Stimulated activated CD8-positive, alpha-beta memory T cell treated with anti-CD3 and anti-CD28 coated beads, Interleukin-2, amount 100 ng/mL, for 1 hour (primary cell): ENCODE measurements around the gene RAB33B.
"Not testable (repeated sequence)": the region's sequence is repeated elsewhere in the genome, so short reads cannot be mapped to it uniquely, and the experiment has no call there.

Source experiments
- DNase-seq, 2 donors: peaks; one replicate each; pipeline ENCODE4 v3.0.0-alpha.2; 2020; ENCODE audit warnings: low read depth in 2 of 2

The RAB33B gene

GRCh38 chr4:139461022-139461628, 7.2 kb downstream of the RAB33B start:
- no peak for DNase-seq

GRCh38 chr4:139464512-139464911, 10.6 kb downstream of the RAB33B start:
- not testable (repeated sequence) for DNase-seq

DNA sequence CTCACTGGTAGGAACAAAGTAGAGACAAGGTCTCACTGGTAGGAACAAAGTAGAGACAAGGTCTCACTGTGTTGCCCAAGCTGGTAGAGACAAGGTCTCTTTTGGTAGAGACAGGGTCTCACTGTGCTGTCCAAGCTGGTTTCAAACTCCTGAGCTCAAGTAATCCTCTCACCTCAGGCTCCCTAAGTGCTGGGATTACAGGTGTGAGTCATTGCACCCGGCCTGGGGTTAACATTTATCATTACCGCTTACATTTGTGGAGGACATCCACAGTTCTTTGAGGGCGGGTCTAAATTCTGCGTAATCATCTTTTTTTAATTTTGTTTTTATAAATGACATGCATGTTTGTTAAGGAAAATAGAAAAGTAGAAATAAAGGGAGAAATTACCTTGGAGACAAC, 12.0 kb downstream of the RAB33B start:
- DNase-seq: no peak

- DNase-seq: not testable (repeated sequence)
Observed at GRCh38 chr4:139468756-139469155, 14.8 kb downstream of the RAB33B start.

DNA sequence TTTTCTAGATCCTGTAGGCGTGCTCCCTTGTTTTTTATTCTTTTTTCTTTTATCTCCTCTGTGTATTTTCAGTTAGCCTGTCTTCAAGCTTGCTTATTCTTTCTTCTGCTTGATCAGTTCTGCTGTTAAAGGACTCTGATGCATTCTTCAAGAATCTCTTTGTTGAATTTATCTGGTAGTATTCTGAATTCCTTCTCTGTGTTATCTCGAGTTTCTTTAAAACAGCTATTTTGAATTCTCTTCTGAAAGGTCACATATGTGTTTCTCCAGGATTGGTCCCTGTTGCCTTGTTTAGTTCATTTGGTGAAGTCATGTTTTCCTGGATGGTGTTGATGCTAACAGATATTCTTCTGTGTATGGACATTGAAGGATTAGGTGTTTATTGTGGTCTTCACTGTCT, 15.3 kb downstream of the RAB33B start:
- DNase-seq: no peak

GRCh38 chr4:139469869-139470268, 15.9 kb downstream of the RAB33B start:
- no peak for DNase-seq

DNA sequence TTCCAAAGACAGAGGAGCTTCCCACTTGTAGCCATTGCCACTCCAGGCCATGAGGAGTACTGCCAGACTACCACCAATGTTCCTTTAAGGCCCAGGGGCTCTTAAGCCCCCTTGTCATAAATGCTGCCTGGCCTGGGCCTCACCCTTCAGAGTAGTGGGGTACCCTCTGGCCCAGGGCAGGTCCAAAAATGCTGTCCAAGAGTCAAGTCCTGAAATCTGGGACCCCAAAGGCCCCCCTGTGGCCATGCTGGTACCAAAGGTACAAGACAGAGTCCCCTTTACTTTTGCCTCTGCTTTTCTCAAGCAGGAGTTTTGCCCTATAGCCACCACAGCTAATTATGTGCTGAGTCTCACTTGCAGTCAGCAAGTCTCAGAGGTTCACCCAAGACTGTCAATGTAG, 16.4 kb downstream of the RAB33B start:
- DNase-seq: no peak

- no peak for DNase-seq
Observed at GRCh38 chr4:139470997-139471665, 17.2 kb downstream of the RAB33B start.

DNA sequence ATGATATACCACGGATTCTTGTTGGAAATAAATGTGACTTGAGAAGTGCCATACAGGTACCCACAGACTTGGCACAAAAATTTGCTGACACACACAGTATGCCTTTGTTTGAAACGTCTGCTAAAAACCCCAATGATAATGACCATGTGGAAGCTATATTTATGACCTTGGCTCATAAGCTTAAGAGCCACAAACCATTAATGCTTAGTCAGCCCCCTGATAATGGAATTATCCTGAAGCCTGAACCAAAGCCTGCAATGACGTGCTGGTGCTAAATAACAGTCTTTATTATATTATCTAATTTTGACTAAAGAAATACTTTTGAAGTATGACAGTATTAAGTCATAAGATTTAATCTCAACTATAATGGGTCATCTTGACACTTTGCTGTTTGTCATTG, 18.9 kb downstream of the RAB33B start:
- no peak for DNase-seq

GRCh38 chr4:139476363-139476762, 22.4 kb downstream of the RAB33B start:
- no peak for DNase-seq

- DNase-seq: no peak
Observed at GRCh38 chr4:139481465-139481864, 27.5 kb downstream of the RAB33B start.

- no peak for DNase-seq
Observed at GRCh38 chr4:139483000-139483399, 29.1 kb downstream of the RAB33B start.

GRCh38 chr4:139484783-139485311, 30.9 kb downstream of the RAB33B start:
- no peak for DNase-seq

- no peak for DNase-seq
Observed at GRCh38 chr4:139488442-139488841, 34.5 kb downstream of the RAB33B start.

DNA sequence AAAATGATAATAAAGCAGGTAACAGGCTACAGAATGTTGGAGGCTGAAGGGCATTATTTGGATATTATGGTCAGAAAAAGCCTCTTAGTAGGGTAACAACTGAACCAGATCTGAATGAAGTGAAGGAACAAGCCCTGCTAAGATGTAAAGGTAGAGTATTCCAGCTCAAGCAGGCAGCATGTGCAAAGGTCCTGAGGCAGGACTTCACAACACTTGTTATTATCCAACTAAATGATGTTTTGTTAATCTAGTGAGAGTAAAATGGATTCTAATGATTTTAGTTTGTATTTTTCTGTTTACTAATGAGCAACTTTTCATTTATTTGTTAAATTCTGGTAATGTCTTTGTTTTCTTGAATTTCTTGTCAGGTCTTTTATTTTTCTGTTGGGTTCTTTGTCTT, 35.7 kb downstream of the RAB33B start:
- no peak for DNase-seq

DNA sequence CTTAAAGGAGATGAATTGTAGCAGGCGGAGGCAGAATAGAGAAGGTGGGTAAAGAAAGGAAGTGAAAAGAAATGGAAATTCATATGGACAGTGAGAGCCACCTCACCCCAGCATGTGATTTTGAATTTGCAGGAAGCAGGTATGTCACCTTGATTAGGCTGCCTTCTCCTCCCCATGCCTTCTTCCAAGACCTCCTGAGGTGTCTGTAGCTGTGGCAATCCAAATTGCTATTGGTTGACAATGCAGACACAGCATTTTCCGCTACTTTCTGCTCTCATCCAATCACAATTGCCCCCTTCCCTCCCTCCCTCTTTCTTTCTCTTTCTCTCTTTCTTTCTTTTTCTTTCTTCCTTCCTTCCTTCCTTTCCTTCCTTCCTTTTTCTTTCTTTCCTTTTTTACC, 38.5 kb downstream of the RAB33B start:
- no peak for DNase-seq

- DNase-seq: no peak
Observed at GRCh38 chr4:139493176-139493575, 39.3 kb downstream of the RAB33B start.

DNA sequence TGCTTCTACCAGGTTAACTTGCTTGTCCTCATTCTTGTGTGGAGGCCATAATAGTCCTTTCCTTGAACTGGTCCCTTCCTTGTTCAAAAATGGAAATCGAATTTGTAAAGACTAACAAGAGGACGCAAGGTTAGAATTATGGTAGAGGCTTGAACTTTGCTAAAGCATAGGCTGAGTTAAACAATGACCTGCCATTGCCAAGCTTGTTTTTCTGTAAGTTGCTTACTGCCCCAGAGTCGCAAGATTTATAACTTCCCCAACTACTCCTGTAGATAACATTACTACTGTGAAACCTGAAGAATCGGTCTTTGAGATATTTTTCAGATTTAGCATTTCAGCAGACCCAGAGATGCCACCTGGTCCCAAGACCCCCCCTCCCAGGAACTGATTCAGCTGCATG, 45.3 kb downstream of the RAB33B start:
- no peak for DNase-seq

GRCh38 chr4:139501117-139501516, 47.2 kb downstream of the RAB33B start:
- no peak for DNase-seq

DNA sequence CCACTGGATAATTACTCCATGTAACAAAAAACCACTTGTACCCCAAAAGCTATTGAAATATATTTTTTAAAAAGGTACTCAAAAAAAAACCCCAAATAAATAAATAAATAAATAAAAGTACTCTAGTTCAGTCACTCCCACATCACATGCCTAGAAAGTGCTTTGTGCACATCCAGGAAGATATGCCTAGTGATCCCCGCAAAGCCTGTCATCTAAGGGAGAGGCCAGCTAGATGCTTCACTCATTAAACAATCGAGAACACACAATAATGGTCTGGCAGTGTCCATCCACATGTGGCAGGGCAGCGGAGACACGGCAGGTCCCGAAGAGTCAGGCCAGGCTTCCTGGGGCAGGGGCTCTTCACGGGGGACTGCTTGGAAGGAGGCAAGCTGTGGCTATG, 47.6 kb downstream of the RAB33B start:
- DNase-seq: no peak

DNA sequence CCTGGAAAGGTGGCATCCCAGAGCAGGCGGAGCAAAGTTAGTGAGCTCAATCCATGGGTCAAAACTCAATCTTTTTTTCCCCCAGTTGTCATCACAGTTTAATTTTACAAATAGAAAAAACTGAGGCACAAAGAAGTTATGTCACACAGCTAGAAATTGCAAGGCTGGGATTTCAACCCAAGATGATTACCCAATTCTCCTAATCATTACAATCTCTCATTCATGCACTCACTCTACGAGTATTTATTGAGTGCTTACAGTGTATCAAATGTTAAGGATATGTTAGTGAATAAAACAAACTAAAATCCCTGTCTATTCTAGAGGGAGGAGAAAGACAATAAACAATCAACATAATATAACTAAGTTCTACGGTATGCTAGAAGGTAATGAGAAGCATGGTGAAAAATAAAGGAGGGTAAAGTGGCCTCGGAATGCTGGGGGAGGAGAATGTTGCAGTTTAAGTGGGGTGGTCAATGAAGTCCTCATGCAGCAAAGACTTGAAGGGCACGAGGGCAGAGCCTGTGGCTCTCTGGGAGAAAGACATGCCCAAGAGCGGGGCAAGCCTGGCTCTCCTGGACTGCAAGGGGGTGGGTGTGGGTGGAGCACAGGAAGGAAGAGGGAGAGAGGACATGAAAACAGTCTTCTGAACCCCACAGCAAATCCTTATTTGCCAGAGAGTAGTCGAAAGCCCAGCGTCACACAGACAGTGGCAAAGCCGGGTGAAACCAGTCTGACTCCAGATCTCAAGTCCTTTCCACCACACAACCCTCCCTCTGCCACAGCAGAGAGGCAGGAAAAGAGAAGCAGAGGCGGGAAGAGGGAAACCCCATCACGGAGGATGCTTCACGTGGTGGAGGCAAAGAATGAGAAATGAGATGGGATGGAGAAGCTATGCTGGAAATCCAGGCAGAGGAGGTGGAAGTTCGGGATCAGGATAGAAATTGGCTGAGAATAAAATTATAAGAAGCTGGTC, 48.3 kb downstream of the RAB33B start:
- DNase-seq: no peak

GRCh38 chr4:139503622-139504166, 49.8 kb downstream of the RAB33B start:
- DNase-seq: no peak
